Activated naive CD8-positive, alpha-beta T cell treated with anti-CD3 and anti-CD28 coated beads, Interleukin-2, amount 50 U/mL, for 24 hours (primary cell): ENCODE results near the gene LCK.
A peak's percentile ranks its signal among the peaks of the same experiment; 100 is the strongest.

Experiments
- ATAC-seq: fragments of 150-1000 bp; cut with Tn5 transposase; one replicate; pipeline ENCODE4 v1.10.0; 2021
- DNase-seq: peaks from one replicate; pipeline ENCODE4 v3.0.0; 2021
- H3K27ac Mint-ChIP-seq: one replicate; pipeline ENCODE4 v1.8.0; 2021; ENCODE audit warnings: mild to moderate bottlenecking, mixed read lengths
- H3K27me3 Mint-ChIP-seq: one replicate; pipeline ENCODE4 v1.8.0; 2021; ENCODE audit warnings: mixed read lengths
- H3K36me3 Mint-ChIP-seq: one replicate; pipeline ENCODE4 v1.8.0; 2021; ENCODE audit warnings: low read depth, mixed read lengths
- H3K4me1 Mint-ChIP-seq: one replicate; pipeline ENCODE4 v1.8.0; 2021; ENCODE audit warnings: mixed read lengths
- H3K4me3 Mint-ChIP-seq: one replicate; pipeline ENCODE4 v1.8.0; 2021; ENCODE audit warnings: mild to moderate bottlenecking, moderate library complexity, mixed read lengths
- H3K9me3 Mint-ChIP-seq: one replicate; pipeline ENCODE4 v1.8.0; 2021; ENCODE audit warnings: mixed read lengths

Gene LCK

GRCh38 chr1:32335535-32335789 lies 84.4 kb downstream of the LCK start:
- H3K36me3 Mint-ChIP-seq, result peaks cover 14% of the 10 kb centered on the region
- ATAC-seq (no peak), DNase-seq (no peak)
- peak overlapping the region; percentile 84 for H3K4me3 Mint-ChIP-seq
- H3K27me3 Mint-ChIP-seq, result no peaks in the 10 kb centered on the region
- no peak overlapping the region for H3K27ac Mint-ChIP-seq
- H3K9me3 Mint-ChIP-seq, result no peaks in the 10 kb centered on the region
- peaks cover 50% of the 10 kb centered on the region for H3K4me1 Mint-ChIP-seq
